Osteoblast (primary cell): ENCODE data around the gene SEMA4C. TPM values are rescaled to one million over a fixed set of nuclear protein-coding genes. Genes with fewer than 3 reads are reported as not detected.

Source experiments
- DNase-seq: peaks from one replicate; pipeline ENCODE4 v3.0.0; 2011; ENCODE audit warnings: low spot score, mixed read lengths; ENCODE audit not compliant: insufficient read length; ENCODE audit errors: missing footprints
- H2AFZ ChIP-seq: 2 replicates; pipeline ENCODE4 v1.6.0; 2011; ENCODE audit warnings: mild to moderate bottlenecking, low read length
- H3K27ac ChIP-seq: 2 replicates; pipeline ENCODE4 v1.5.1; 2011; ENCODE audit warnings: mild to moderate bottlenecking, low read depth, low read length, moderate library complexity
- H3K27me3 ChIP-seq: 2 replicates; pipeline ENCODE4 v1.6.0; 2012; ENCODE audit warnings: mild to moderate bottlenecking, control low read depth, inconsistent platforms, low read length, moderate library complexity; ENCODE audit not compliant: insufficient read depth
- H3K36me3 ChIP-seq: 2 replicates; pipeline ENCODE4 v1.5.1; 2011; ENCODE audit warnings: mild to moderate bottlenecking, low read length, control low read depth, moderate library complexity; ENCODE audit not compliant: insufficient read depth
- H3K4me1 ChIP-seq: 2 replicates; pipeline ENCODE4 v1.5.1; 2011; ENCODE audit warnings: mild to moderate bottlenecking, low read length, control low read depth, moderate library complexity; ENCODE audit not compliant: insufficient read depth
- H3K4me2 ChIP-seq: 2 replicates; pipeline ENCODE4 v1.6.0; 2011; ENCODE audit warnings: mild to moderate bottlenecking, low read length; ENCODE audit not compliant: insufficient read depth
- H3K4me3 ChIP-seq: fragments of 200-600 bp; sonication (generic); 3 replicates; pipeline ENCODE4 v1.5.1; 2012; ENCODE audit warnings: mild to moderate bottlenecking, low read length, inconsistent platforms; ENCODE audit not compliant: insufficient read depth
- H3K79me2 ChIP-seq: 2 replicates; pipeline ENCODE4 v1.6.0; 2012; ENCODE audit warnings: mild to moderate bottlenecking, low read length, control low read depth, inconsistent platforms; ENCODE audit not compliant: insufficient read depth
- H3K9me3 ChIP-seq: 2 replicates; pipeline ENCODE4 v1.5.1; 2011; ENCODE audit warnings: low read depth, low read length, control low read depth
- H4K20me1 ChIP-seq: 2 replicates; pipeline ENCODE4 v1.6.0; 2012; ENCODE audit warnings: mild to moderate bottlenecking, low read length, control low read depth; ENCODE audit not compliant: insufficient read depth
- total RNA-seq: library from RNA; depleted of rRNA; stranded (reverse); fragments of >200 nt; gene quantifications from 2 replicates; pipeline ENCODE4 v1.2.3, GENCODE V29; 2012
- TF ChIP-seq, protein P1 (sequence below): IDR thresholded peaks from 2 replicates; pipeline ENCODE4 v1.5.1; 2011; ENCODE audit warnings: mild to moderate bottlenecking, low read depth, low read length, moderate library complexity; ENCODE audit errors: extremely low read depth

The SEMA4C gene
- total RNA-seq, 1 donor: 29.7 TPM

DNA sequence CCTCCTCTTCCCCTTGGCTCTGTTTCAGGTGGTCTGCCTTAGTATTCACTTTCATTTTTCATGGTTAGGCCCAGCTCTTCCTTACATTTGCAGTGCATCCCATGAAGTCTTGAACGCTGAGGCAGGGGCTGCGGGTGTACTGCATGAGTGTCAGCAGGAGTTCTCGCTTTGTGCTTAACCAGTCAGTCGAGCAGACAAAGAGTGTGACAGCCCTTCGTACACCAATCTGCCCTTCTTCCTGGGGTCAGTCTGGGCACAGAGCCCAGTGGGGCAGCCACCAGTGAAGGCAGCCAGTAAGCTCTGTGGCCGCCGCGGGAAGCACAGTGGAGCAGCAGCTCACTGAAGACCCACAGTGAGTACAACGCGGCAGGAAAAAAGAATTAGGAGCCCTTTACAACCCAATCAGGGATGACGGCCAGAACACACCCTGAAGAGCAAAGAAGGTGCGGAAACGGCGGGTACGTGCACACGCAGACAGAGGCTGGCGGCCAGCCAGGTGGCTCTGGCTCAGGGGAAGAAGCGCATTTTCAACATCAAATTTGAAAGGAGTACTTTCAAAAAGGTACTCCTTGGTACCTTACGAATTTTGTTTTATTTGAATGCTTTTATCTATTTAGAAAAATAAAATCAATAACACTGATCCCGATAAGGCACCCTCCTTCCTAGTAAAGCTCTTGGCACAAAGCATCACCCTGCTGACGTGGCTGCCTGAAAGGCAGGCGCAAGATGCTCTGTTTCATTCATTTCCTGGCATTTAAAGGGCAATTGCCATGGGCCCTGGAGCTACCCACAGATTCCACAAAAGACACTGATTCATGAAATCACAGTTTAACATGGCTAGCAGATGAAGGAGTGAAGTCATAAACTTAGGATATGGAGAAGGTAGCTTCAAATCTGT is 47.0 kb upstream of the SEMA4C start:
- no peak overlapping the region for H3K4me3 ChIP-seq
- H3K4me1 ChIP-seq: no peaks in the 10 kb centered on the region
- H4K20me1 ChIP-seq: no peaks in the 10 kb centered on the region
- H3K36me3 ChIP-seq: no peaks in the 10 kb centered on the region
- no peak overlapping the region for H3K27ac ChIP-seq
- no peaks in the 10 kb centered on the region for H3K27me3 ChIP-seq
- H2AFZ ChIP-seq: peak overlapping the region; percentile 45
- TF ChIP-seq, protein P1, sequence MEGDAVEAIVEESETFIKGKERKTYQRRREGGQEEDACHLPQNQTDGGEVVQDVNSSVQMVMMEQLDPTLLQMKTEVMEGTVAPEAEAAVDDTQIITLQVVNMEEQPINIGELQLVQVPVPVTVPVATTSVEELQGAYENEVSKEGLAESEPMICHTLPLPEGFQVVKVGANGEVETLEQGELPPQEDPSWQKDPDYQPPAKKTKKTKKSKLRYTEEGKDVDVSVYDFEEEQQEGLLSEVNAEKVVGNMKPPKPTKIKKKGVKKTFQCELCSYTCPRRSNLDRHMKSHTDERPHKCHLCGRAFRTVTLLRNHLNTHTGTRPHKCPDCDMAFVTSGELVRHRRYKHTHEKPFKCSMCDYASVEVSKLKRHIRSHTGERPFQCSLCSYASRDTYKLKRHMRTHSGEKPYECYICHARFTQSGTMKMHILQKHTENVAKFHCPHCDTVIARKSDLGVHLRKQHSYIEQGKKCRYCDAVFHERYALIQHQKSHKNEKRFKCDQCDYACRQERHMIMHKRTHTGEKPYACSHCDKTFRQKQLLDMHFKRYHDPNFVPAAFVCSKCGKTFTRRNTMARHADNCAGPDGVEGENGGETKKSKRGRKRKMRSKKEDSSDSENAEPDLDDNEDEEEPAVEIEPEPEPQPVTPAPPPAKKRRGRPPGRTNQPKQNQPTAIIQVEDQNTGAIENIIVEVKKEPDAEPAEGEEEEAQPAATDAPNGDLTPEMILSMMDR: no peak
- H3K79me2 ChIP-seq: no peaks in the 10 kb centered on the region
- peak; percentile 49 for DNase-seq
- H3K4me2 ChIP-seq: peak overlapping the region; percentile 11
- peaks cover 6% of the 10 kb centered on the region for H3K9me3 ChIP-seq

DNA sequence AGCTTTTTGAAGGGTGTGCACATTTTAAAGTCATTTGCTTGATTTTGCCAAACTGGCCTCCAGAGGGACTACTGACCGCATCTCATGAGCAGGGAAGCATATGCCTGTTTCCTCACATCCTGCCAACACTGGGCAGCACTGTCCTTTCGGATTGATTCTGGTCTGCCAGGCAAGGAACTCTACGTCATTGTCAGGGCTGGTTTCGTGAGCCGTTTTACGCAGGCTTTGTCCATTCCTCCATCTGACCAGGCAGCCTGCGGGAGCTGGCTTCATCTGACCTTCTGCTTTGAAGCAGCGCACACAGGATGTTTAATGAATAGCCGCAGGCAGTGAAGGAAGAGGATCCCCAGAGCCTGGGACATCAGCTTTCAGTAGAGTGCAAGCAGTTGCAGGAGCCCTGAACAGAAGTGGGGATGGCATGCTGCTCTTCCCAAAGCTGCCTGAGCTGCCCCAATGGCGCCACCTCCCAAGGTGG is 46.3 kb upstream of the SEMA4C start:
- Histone ChIP-seq H3K9me3 (peaks cover 6% of the 10 kb centered on the region), H3K79me2 (no peaks in the 10 kb centered on the region), H3K4me2 (peak overlapping the region; percentile 11), H3K27ac (no peak overlapping the region), H3K36me3 (no peaks in the 10 kb centered on the region), H3K4me3 (peak overlapping the region; percentile 18), H3K27me3 (no peaks in the 10 kb centered on the region), H4K20me1 (no peaks in the 10 kb centered on the region), H2AFZ (peak overlapping the region; percentile 45), H3K4me1 (no peaks in the 10 kb centered on the region)
- TF ChIP-seq, protein P1: peak; percentile 33
- DNase-seq: peak; percentile 39

DNA sequence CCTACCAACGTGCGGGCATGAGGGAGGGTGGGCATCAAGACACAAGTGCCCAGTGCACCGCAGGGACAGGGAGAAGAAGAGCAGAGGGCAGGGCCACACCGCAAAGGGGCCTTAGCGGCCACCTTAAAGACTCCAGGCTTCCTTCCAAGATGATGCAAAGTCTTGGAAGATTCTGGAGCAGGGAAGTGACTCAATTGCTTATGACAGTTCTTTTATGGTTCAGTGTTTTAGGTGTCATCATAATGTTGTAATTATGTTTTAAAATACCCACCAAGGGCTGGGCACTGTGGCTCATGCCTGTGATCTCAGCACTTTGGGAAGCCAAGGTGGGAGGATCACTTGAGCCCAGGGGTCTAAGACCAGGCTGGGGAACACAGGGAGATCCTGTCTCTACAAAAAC is 44.5 kb upstream of the SEMA4C start:
- no peak overlapping the region for H2AFZ ChIP-seq
- H3K27me3 ChIP-seq: no peaks in the 10 kb centered on the region
- no peaks in the 10 kb centered on the region for H3K36me3 ChIP-seq
- H3K4me2 ChIP-seq: no peak overlapping the region
- peak; percentile 80 for DNase-seq
- no peak overlapping the region for H3K4me3 ChIP-seq
- H3K9me3 ChIP-seq: peaks cover 6% of the 10 kb centered on the region
- no peak overlapping the region for H3K27ac ChIP-seq
- H3K79me2 ChIP-seq: no peaks in the 10 kb centered on the region
- H4K20me1 ChIP-seq: no peaks in the 10 kb centered on the region
- H3K4me1 ChIP-seq: no peaks in the 10 kb centered on the region
- TF ChIP-seq, protein P1: no peak
